ENCODE data around the gene CCDC13.
A peak's percentile ranks its signal among the peaks of the same experiment; 100 is the strongest.

CCDC13 gene

GRCh38 chr3:42732829-42733459 lies 40.1 kb downstream of the CCDC13 start:
- peak; percentile 13 for DNase-seq

- no peak for DNase-seq
These were observed 40.7 kb downstream of the CCDC13 start for GRCh38 chr3:42732196-42732828.

DNA sequence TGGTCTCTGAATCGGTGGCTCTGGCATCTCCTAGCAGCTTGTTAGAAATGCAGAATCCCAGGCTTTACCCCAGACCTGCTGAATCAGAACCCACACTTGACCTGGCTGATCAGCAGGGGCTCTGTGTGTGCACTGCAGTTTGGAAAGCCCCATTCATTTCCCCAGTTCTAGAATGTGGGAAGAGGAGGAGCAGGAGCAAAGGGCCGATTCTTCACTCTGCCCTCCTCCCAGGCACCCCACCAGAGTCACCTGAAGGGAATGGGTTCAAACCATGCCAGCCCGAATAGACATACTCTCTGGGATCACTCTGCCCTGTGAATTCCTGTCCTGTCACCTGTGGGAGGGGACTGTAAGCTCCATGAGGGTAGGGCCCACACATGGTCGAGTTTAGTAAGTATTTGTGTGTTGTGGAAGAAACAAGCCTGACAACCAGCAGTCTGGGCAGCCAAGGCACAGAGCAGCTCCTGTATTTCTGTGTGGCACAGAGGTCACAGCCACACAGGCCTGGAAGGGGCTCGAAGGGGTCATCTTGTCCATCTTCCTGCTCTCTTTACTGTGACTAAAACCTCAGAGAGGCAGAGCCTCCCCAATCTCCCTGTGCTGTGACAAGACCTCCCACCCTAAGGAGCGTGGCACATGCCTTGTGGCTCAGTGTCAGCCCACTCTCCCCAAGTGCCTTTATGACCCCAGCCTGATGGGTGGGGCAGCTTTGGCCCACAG lies 41.4 kb downstream of the CCDC13 start:
- DNase-seq: no peak

DNA sequence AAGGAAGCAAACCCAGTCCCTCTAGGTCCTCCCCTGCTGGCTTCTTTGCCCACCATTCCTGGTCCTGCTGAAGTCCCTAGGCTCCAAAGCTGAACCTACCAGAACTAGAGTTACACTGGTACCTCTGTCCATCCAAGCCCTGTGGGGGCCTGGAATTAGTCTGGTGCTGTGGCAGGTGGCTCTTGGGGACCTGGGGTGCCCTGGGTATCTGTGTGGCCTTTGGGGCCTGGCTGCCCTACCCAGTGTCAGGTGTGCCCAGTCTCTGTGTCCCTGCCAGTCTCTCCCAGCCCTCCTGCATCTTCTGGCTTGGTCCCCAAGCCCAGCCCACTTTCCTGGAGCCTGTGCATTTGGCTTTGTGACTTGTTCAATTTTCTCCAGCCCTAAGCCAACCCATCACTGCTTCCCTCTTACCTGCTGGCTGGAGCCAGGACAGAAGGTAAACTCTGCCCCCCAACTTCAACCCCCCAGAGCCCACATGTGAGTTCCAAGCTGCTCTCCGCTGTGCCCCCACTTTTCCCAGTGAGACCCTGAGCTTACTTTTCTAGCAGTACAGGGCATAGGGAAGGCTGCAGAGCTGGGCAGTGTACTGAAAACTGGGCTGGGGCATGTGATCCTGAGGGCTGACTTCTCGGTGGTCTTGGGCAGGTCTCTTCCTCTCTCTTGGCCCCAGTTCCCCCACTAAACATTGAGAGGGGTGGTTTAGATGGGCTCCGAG lies 42.2 kb downstream of the CCDC13 start:
- DNase-seq: no peak

DNA sequence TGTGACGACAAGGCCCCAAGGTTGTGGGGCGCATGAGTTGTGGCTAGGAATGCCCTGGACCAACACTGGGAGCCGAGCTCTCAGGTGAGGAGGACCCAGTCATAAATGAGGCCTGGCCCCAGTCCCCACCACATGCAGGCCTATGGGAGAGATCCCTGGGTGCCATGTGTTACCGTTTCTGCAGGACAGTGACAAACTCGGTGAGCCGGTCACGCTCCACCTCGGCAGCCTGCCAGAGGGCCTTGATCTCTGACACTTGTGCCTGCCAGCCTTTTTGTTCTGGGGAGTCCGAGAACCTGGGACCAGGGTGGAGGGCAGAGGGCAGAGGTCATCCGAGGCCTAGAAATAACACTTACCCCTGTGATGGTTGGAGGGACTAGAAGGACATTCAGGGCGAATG lies 42.8 kb downstream of the CCDC13 start:
- no peak for DNase-seq

DNA sequence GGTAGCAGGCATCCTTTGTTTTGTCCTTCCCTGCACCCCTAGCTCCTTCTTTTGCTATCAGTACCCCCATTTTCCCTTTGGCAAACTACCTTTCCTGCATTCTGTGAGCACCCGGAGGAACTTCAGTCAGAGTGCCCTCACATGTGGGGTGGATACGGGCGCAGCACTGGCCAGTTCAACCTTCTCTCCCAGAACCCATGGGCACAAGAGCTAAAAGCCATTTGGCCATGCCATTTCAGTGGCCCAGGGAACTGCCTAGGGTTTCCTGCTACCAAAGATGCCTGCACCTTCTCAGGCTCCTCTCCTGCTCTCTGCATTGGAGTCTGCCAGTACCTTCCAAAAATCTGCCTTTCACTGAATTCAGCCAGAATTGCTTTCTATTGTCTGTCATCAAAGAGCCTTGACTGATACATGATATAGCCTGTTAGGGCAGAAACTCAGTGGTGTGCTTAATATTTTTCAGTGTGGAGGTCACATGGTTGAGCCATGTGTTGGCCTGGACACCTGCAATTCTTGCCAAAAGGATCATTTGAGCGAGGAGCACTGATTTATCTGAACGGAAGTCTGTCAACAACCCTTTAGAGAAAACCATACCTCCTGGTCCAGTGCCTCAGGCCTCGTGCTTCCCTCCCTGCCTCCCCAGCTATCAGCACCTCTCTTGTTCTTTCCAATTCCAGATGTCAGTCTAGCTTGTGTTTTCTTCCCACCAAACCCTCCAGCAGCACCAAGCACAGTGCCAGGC lies 43.5 kb downstream of the CCDC13 start:
- DNase-seq: no peak

GRCh38 chr3:42728668-42729364 lies 44.2 kb downstream of the CCDC13 start:
- DNase-seq: no peak

- DNase-seq: no peak
These were observed 45.0 kb downstream of the CCDC13 start for GRCh38 chr3:42728056-42728455.

- DNase-seq: no peak
These were observed 47.6 kb downstream of the CCDC13 start for GRCh38 chr3:42725454-42725853.

DNA sequence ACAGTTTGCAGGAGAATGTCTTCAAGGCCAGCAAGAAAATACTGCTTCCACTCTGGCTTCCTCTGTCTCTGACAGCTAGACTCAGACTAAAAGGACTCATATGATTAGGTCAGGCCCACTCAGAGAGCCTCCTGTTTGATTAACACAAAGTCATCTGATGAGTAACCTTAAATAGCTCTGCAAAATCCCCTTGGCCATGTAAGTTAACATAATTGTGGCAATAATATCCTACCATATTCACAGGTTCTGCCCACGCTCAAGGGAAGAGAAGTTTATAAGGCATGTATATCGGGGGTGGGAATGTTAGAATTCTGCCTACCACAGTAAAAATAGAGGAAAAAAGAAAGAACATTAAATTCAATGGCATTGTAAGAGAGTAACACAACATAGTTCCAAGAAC lies 49.8 kb downstream of the CCDC13 start:
- no peak for DNase-seq
